ENCODE results near the gene MDFIC.

The MDFIC gene

DNA sequence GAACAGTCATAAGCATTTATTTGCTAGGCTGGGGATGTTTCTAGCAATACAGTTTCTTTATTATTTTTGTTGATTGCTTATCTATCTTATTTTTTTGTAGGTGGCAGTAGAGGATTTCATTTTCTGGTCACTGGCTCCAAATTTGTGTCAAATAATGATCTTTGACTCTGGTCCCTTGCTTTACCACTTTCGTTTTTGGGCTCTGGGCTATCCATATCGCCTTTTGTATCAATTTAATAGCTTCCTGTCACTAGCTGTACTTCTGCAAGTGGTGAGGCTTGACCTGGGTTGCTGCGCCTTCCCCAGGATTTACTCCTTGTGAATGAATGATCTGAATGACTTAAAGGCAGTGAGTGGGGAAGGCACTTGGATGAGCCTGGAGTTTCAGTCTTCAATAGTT, 48.4 kb downstream of the MDFIC start:
- no peak overlapping the region for H3K27ac ChIP-seq
- no peak overlapping the region for H3K4me3 ChIP-seq (ENCODE audit: low read depth, low read length)
- H3K9me3 ChIP-seq (ENCODE audit: severe bottlenecking), result no peaks in the 10 kb centered on the region
- TF ChIP-seq, protein P1, sequence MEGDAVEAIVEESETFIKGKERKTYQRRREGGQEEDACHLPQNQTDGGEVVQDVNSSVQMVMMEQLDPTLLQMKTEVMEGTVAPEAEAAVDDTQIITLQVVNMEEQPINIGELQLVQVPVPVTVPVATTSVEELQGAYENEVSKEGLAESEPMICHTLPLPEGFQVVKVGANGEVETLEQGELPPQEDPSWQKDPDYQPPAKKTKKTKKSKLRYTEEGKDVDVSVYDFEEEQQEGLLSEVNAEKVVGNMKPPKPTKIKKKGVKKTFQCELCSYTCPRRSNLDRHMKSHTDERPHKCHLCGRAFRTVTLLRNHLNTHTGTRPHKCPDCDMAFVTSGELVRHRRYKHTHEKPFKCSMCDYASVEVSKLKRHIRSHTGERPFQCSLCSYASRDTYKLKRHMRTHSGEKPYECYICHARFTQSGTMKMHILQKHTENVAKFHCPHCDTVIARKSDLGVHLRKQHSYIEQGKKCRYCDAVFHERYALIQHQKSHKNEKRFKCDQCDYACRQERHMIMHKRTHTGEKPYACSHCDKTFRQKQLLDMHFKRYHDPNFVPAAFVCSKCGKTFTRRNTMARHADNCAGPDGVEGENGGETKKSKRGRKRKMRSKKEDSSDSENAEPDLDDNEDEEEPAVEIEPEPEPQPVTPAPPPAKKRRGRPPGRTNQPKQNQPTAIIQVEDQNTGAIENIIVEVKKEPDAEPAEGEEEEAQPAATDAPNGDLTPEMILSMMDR (IDR thresholded peaks at IDR 0.05; ENCODE audit: low read depth, low read length), result no peak
- DNase-seq, result no peak
- no peaks in the 10 kb centered on the region for H3K36me3 ChIP-seq
- no peaks in the 10 kb centered on the region for H3K27me3 ChIP-seq (ENCODE audit: insufficient read depth, low read depth, severe bottlenecking)

- H3K27me3 ChIP-seq (ENCODE audit: insufficient read depth, low read depth, severe bottlenecking), result no peaks in the 10 kb centered on the region
- DNase-seq, result no peak
- H3K4me3 ChIP-seq (ENCODE audit: low read depth, low read length), result no peak overlapping the region
- H3K27ac ChIP-seq, result no peak overlapping the region
- TF ChIP-seq, protein P1 (IDR thresholded peaks at IDR 0.05; ENCODE audit: low read depth, low read length), result no peak
- H3K36me3 ChIP-seq, result no peaks in the 10 kb centered on the region
- no peaks in the 10 kb centered on the region for H3K9me3 ChIP-seq (ENCODE audit: severe bottlenecking)
Observed at GRCh38 chr7:114970732-114971131, 48.8 kb downstream of the MDFIC start.

DNA sequence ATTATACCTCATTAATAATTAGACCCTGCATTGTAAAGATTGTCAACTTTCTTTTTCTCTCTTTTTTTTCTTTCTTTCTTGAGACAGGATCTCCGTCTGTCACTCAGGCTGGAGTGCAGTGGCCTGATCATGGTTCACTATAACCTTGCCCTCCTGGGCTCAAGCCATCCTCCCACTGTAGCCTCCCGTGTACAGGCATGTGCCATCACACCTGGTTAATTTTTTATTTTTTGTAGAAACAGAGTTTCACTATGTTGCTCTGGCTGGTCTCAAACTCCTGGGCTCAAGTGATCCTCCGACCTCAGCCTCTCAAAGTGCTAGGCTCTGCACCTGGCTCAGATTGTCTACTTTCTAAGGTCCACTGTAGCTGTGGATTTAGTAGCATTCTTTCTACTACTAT, 50.7 kb downstream of the MDFIC start:
- H3K36me3 ChIP-seq, result no peaks in the 10 kb centered on the region
- no peaks in the 10 kb centered on the region for H3K9me3 ChIP-seq (ENCODE audit: severe bottlenecking)
- no peak overlapping the region for H3K4me3 ChIP-seq (ENCODE audit: low read depth, low read length)
- TF ChIP-seq, protein P1 (IDR thresholded peaks at IDR 0.05; ENCODE audit: low read depth, low read length), result no peak
- DNase-seq, result no peak
- no peak overlapping the region for H3K27ac ChIP-seq
- no peaks in the 10 kb centered on the region for H3K27me3 ChIP-seq (ENCODE audit: insufficient read depth, low read depth, severe bottlenecking)

DNA sequence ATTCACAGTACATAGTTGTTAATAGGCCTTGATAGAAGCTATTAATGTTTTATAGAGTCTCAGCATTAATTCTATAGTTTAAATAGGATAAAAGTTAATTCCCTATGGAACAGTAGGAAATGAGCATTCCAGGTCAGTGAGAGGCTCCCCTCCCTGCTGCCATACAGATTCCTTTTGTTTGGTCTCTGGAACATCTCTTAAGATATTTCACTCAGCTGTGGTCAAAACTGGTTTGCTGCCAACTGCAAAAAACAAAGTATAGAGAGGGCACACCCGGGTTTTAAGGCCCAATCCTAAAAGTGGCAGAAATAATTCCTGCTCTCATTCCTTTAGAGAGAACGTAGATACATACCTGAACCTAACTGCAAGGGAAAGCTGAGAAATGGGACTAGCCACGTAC, 51.3 kb downstream of the MDFIC start:
- Histone ChIP-seq H3K36me3 (no peaks in the 10 kb centered on the region), H3K27ac (no peak overlapping the region), H3K4me3 (ENCODE audit: low read depth, low read length) (no peak overlapping the region), H3K9me3 (ENCODE audit: severe bottlenecking) (no peaks in the 10 kb centered on the region), H3K27me3 (ENCODE audit: insufficient read depth, low read depth, severe bottlenecking) (no peaks in the 10 kb centered on the region)
- DNase-seq, result no peak
- TF ChIP-seq, protein P1 (IDR thresholded peaks at IDR 0.05; ENCODE audit: low read depth, low read length), result no peak

- no peak for DNase-seq
- no peaks in the 10 kb centered on the region for H3K27me3 ChIP-seq (ENCODE audit: insufficient read depth, low read depth, severe bottlenecking)
- no peak overlapping the region for H3K27ac ChIP-seq
- H3K36me3 ChIP-seq, result no peaks in the 10 kb centered on the region
- TF ChIP-seq, protein P1 (IDR thresholded peaks at IDR 0.05; ENCODE audit: low read depth, low read length), result no peak
- H3K4me3 ChIP-seq (ENCODE audit: low read depth, low read length), result no peak overlapping the region
- no peaks in the 10 kb centered on the region for H3K9me3 ChIP-seq (ENCODE audit: severe bottlenecking)
Observed at GRCh38 chr7:114975401-114975800, 53.5 kb downstream of the MDFIC start.

DNA sequence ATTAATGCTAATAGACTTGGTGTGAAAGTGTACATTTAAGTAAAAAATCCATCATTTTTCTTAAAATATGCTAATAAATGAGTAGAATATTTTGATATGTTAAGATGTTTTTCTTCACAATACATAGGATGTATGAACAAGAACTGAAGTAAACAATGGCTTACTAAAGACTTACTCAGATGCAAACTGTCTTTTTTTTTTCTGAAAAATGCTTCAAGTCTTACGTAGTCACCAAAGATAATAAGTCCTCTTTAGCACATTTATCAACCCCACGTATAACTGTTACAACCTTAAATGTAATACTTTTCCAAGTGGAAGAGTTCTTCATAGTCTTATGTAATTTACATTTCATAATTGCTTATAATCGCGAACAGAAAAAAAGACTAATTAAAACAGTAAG, 54.8 kb downstream of the MDFIC start:
- DNase-seq, result no peak
- Histone ChIP-seq H3K27me3 (ENCODE audit: insufficient read depth, low read depth, severe bottlenecking) (no peaks in the 10 kb centered on the region), H3K36me3 (no peaks in the 10 kb centered on the region), H3K9me3 (ENCODE audit: severe bottlenecking) (no peaks in the 10 kb centered on the region), H3K4me3 (ENCODE audit: low read depth, low read length) (no peak overlapping the region), H3K27ac (no peak overlapping the region)
- TF ChIP-seq, protein P1 (IDR thresholded peaks at IDR 0.05; ENCODE audit: low read depth, low read length), result no peak
